ENCODE measurements around the gene CABLES2.
A peak's percentile ranks its signal among the peaks of the same experiment; 100 is the strongest.
"Not testable (repeated sequence)": the region's sequence is repeated elsewhere in the genome, so short reads cannot be mapped to it uniquely, and the experiment has no call there.

CABLES2 gene

DNA sequence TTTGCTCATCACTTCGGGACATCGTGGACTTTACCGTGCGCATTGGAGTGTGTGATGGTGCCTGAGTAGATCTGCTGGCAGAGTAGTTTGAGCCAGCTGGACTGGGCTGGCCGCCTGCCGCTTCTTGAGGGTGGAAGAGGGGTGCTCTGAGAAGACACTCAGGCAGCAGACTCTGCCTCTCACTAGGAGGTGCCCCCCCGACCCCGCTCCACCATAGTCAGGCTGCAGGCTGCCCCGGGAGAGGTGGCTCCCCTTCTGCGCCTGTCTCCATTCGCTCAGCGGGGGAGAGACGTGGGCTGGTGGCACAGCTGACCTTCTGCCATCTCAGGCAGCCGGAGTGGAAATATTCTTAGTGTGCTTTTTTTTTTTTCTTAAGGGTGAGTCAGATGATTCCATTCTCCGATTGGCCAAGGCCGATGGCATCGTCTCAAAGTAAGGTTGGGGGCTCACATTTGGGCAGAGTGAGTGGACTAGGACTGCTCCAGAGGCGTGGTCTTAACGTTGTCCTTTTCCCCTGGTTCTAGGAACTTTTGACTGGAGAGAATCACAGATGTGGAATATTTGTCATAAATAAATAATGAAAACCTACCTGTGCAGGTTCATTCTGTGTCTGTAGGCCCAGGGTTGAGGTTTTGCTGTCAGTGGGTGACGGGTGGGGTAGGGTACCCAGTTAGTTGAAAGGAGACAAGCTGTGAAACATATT lies 19.0 kb downstream of the CABLES2 start:
- DNase-seq = no peak

DNA sequence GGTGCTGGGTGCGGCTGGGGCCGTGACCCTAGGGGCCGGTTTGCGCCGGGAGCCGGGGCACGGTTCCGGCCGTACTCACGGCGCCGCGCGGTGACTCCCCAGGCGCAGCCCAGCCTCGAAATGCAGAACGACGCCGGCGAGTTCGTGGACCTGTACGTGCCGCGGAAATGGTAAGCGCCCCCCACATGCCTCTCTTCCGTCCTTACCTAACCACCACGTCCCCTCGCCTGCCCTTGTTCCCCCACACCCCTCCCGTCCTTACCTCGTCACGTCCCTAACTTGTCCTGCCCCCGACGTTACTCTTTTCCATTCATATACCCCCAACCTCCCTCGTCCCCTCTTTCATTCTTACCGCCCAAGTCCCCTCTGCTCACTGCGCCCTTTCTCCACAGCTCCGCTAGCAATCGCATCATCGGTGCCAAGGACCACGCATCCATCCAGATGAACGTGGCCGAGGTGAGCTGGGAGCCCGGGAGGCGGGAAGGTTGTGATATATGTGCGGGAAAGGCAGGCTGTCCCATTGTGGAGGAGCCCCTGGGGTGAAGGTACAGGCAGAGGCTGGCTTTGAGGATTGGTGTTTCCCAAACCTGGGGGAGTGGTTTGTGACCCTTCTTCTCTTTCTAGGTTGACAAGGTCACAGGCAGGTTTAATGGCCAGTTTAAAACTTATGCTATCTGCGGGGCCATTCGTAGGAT lies 19.7 kb downstream of the CABLES2 start:
- DNase-seq = no peak

DNA sequence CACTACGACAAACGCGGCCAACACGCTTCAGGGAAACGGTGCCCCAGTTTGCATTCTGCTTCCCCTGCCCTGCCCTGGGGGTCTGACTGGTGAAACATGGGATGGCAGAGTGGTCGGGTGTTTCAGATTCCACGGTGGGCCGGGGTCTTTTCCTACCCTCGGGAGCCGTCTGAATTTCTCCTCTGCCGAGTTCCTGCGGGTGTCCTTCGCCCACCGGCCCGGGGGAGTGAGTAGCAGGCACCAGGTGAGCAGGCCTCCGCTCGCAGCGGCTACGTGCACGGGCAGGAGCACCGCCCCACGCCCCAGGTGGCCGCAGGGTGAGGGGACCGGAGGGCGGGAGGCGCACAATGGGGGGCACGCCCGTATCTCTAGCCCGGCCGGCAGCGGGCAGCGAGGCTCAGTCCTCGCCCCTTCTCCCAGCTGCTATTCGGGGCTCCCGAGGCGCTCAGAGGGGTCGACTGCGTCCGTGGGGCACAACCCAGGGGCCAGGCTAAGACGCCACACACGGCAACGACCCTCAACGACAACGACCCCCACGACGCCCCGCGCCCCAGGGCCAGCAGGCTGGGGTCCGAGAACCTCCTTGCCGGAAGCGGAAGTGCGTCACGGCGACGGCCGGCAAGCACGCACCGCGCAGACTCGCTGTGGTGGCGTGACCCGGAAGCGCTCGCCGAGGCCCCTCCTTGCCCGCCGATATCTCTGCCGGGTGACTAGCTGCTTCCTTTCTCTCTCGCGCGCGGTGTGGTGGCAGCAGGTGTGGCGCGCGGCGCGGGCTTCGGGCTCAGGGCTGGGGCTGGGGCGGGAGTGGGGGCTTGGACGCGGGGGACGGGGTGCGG lies 20.5 kb downstream of the CABLES2 start, which contains the start of gene RPS21:
RPS21 (plus strand) TSS at position 721 of the 836 bp plus-strand sequence. CDS start 236 bp downstream, outside the sequence.
- DNase-seq = peak; percentile 95

DNA sequence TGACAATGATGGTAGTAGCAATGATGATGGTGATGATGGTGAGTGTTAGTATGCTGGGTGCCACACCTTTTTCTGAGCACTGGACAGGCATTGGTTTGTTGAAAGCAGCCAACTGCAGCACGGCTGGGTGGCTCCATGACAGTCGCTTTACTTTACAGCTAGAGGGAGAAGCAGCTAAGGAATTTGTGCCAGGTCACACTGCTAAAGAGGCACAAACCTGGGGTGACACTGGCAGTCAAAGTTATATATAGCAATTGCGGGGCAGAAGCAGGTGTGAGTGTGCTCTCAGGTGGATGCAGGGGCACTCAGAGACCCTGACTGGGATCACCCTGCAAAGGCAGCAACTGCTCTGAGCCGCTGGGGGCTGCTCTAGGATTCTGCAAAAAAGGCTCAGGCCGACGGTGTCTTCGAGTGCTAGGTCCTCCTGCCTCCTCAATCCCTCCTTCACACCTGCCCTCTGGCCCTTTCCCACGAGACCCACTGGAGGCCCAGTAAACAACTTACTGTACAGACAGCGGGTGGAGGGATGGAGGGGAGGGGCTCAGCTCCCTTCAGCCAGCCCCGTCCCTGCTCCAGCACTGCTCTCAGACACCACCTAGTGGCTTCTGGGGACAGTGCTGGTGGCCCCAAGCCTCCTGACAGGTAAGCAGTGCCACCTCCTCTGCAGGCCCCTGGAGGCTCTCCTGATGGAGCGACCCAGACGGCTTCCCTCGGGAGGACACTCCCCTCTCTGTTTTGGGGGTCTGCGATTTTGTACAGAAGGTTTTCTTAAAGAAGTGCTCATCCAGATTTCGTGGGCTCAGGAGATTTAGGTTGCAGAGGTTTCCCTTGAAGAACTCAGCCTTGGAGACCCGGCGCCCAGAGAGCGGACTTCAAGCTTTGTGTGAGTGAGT lies 24.5 kb downstream of the CABLES2 start:
- DNase-seq = peak; percentile 86

DNA sequence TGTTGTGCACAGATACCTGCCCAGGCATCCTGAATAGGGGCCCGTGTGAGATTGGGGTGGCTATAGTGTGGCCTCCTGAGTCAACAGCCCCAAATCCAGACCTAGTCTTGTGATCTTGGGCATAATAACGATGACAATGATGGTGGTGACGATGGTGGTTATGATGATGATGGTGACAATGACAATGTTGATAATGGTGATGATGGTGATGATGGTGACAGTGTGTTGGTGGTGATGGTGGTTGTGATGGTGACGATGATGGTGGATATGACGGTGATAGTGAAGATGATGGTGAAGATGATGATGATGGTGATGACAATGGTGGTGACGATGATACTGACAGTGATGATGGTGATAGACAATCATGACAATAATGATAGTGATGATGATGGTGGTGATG lies 25.2 kb downstream of the CABLES2 start:
- DNase-seq = no peak

DNA sequence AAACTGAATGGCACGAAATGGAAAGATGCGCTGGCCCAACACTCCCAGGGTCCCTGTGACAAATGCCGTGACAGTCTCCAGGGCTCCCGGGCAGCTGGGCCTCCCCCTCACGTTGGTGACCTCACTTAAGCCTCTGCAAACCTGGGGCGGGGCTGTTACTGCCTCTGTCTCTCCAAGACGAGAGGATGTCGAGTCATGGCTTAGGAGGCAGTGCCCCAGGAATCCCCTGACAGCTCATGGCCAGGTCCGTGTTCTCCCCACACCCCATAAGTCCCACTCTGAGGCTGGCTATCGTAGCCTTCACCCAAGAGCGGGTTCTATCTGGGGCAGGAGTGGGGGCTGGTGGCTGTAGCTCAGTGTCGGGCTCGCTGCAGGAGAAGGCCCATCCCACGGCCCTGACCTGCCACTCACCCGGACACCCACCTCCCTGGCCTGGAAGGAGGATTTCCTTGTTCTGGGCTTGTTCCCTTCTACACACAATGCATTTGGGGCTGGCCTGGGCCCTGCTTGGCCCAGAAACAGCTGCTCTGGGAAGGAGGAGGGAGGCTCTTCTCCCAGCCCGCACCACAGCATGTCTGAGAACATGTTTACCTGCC lies 25.8 kb downstream of the CABLES2 start:
- DNase-seq = no peak

DNA sequence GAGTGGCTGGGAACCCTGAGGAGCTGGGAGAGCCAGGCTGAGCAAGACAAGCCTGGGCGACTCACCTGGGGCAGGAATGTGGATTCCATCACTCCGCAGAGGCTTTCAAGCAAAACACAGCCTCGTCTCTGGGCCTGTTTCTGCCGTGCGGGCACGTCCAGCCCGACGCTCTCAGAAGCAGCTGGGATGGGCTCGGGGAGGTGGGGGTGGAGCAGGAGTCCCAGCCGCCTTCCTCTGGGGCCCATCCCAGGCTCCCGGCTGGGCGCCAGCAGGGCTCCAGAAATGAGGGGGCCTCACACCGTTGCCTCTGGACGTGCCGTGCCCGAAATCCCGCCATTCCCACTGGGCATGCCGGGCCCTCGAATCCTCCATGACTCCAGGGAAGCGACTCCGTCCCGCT lies 28.9 kb downstream of the CABLES2 start:
- no peak for DNase-seq

DNA sequence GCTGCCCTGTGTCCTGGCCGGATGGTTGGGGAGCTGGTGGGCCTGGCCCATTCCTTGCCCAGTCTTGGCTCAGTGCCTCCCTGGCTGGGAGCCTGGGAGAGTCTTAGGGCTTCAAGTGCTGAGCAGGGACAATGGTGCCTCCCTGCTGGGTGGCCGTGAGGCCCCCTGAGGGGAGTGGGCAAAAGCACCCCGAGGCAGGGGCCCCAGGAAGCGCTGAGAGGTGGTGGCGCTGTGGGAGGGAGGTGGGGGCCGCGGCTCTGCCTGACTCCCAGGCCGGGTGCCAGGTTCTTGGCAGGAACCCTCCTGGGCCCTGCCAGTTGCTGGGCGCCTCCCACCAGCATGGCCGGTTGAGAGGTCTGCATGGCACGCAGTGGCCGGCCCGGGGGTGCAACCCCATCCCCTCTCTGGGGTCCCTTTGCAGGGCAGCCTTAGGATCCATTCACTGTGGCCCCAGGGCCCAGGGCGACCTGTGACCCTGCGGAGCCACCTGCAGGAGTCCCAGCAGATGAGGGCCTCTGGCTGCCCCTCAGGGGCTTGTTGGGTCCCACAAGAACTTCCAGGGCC lies 29.4 kb downstream of the CABLES2 start:
- DNase-seq = no peak

DNA sequence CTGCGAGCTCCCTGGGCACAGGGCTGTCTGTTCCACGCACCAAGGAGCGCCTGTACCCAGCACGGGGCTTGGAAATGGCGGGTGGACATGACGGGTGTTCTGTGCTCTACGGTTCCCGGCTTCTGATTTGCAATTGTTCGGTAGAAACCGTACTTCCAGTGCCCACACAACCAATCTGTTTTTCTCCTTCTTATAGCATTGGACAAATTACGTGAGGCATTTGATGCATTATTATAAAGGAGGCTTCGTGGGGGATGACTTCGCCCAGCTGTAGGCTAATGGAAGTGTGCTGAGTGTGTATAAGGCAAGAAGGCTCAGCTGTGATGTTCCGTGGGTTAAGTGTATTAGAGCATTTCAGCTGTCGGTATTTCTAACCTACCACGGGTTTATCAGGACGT lies 30.0 kb downstream of the CABLES2 start:
- DNase-seq = no peak

DNA sequence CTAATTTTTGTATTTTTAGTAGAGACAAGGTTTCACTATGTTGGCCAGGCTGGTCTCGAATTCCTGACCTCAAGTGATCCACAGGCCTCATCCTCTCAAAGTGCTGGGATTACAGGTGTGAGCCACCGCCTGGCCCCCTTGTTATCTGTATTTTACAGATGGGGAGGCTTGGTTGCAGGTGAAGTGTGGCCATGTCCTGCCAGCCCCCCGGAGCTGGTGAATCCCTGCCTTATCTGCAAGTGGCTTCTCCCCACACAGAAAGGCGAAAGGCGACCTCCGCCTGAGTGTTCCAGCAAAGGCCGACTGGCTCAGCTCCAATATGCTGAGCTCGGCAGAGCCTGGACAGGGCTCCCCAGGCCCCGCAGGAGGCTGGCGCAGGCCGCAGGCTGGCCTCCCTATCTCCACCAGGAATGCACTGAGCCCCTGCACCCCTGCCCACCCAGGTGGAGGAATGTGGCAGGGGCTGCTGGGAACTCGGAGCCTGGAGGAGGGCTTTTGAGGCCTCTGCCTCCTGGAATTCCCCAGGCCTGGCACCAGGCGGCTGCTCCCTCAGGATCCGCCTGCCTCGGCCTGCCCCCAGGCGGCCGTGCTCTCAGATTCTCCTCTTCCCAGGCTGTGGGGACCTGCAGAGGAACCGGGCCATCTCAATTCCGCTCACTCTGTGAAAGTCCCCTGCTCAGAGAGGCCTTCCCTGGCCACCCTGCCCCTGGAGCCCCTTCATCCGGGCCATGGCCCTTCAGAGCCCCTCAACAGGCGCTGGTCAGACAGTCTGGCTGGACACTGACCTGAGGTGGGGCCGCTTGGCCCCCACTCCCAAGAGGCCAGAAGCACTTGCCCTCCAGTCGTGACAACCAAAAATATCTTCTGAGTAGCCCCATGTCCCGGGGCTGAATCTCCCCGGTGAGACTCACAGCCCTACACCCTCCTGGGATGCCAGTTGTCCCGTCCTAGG lies 30.7 kb downstream of the CABLES2 start:
- peak; percentile 79 for DNase-seq

DNA sequence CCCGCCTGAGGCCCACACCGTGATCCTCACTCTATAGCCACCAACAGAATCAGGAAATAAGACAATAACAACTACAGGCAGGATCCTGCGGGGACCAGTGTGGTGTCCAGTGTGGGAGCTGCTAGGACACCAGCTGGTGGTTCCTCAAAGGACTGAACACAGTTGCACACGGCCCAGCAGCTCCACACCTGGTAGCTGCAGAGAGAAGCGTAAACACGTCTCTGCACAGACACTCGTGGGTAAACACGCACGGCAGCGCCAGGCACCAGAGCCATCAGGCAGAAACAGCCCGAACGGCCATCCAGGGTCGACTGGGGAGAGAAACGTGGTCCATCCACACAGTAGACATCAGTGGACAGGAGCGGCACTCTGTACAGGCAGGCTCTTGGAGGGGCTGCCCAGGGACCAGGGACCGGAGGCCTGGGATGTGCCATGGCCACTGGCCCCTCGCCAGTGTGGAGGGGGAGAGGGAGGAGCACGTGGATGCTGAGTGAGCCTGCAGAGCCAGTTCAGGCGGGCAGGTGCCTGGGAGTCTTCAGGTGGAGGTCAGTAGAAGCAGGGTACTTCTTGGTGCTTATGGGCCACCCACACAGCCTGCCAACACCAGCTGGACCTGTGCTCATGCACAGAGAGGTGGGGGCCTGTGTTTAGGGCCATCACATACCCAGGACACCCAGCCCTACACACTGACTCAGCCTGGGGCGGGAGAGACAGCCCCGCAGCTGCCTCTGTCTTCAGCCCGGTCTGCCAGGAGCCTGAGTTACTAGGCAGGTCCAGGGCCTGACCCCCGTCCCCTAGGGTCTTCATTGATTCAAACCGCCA lies 32.5 kb downstream of the CABLES2 start:
- DNase-seq = no peak

DNA sequence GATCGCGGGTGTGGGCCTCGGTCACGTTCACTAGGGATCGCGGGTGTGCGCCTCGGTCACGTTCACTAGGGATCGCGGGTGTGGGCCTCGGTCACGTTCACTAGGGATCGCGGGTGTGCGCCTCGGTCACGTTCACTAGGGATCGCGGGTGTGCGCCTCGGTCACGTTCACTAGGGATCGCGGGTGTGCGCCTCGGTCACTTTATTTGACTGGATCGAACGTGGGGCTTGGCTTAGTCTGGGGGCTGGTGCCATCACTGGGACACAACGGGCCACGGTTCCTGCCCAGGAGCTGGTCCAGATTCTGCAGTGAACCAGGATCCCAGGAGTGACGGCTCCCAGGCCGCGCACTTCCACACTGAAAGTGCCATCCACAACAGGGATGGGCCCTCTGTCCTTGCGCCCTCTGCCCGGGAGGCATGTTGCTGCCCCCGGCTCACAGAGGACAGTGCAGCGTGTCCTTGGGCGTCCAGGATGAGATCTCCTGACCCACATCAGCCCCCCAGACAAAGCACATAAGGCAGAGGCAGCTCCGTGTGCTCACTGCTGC lies 33.4 kb downstream of the CABLES2 start:
- not testable (repeated sequence) for DNase-seq

DNA sequence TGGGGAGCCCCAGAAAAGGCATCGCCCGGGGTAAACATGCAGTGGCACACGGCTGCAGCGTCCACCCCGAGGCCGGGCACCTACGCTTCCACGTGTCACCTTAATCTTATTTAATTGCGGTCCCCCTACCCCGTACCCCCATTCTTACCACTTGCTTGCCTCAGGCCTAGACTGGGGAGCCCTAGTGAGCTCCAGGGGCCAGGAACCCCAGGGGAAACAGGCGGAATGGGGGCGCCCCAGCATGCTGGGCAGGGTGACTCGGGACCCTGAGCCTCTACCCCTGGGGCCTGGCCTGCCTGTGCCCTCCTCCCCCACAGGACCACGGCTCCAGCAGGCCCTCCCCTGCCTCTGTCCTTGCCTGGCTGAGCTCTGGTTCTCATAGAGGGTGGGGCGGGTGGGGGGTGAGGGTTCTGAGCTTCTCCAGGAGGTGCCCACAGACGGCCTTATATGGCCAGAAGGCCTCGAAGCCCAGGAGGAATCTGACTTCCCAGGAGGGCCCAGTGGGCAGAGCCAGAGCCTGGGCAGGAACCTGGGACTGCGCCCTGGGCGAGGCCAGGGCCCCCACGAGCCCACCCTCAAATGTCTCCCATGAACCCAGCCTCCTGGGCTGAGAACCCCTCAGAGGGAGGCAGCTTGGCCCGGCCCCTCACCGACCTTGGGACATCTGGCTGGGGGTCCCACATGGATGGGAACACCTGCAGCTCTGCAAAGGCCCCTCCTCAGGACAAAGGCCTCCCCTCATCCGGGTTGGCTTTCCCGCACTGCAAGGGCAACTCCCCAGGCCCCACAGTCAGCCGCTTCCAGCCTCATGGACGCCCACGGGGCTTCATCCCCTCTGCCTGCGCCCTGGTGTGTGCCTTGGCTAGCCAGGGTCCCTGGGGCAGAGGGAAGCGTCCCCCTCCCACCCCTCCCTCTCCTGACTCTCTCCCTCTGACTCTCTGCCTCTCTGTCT lies 34.8 kb downstream of the CABLES2 start:
- no peak for DNase-seq

DNA sequence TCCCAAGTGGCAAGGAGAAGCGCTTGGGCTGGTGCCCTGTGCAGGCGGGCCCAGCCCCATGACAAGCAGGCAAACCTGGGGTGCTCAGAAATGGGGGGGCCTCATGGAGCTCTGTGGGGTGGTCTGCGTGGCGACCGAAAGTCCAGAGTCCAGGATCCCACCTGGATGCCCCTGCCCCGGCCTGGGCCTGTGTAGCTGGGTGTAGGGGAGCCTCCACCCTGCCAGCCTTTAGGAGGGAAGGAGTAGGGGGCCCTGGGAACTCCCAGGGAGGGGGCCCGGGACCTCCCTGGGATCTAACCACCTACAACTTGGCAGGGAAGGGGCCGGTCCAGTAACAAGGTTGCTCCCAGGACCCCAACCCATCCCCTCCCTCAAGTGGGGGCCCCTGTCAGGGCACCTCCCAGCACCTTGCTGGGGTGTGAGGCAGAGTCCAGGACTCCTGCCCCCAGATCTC lies 35.5 kb downstream of the CABLES2 start:
- no peak for DNase-seq

DNA sequence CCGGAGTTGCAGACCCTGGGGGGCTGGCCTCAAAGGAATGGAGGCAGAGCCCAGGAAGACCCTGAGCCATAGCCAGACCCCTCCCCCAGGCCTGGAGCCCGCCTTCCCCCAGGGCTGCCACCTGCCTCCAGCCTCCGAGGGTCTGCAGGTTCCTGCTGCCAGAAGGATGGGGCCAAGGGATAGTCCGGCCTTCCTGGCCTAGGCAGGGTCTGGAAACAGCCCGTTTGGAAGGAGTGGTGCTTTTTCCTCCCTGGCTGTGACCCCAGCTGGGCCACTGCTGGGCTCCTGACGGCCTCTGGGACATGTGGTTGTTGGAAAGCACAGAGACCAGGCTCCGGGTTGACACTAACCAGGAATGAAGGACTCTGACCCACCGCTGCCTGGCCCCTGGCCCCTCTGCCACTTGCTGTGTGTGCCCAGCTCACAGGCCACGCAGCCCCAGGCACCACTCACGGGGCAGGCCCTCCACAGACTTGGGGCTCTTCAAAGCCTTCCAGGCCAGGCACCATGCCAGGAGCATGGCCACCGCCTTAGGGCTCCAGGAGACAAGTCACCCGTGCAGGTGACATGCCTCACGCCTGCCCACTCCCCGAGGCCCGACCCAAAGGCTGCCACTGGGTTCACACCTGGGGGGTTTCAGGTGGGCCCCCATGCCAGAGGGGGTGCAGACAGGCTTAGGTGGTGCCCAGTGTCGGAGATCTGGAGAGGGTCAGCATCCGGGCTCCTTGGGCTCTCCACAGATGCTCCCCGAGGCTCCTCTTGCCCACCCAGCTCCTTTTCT lies 36.1 kb downstream of the CABLES2 start:
- DNase-seq = no peak

DNA sequence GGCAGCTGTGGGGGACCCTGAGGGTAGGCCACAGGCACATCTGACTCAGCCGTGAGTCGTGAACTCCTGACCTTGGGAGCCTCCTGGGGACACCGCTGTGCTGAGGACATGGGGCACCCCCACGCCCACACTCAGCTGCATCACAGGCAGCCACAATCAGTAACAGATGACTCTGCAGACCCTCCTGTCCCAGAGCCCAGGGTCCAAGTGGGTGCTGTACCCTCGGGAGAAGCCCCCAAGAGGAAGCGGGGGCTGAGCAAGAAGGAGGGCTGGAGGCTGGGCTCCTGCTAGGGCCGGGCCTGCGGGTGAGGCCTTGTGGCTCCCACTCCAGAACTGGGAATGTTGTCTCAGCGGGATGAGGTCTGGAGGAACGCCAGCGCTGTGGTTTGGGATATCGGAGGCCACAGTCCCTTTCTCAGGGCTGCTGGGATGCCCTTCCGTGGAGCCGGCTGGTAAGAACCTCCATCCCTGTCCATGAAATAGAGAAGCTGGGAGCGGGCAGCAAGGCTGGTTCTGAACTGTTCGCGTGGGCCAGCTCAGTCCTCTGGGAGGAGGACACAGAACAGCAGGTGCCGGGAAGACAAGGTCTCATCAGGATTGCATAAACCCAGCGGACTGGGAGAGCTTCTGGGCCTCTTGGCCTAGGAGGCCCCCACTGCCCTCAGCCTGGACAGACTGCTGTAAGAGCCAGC lies 36.8 kb downstream of the CABLES2 start:
- no peak for DNase-seq

DNA sequence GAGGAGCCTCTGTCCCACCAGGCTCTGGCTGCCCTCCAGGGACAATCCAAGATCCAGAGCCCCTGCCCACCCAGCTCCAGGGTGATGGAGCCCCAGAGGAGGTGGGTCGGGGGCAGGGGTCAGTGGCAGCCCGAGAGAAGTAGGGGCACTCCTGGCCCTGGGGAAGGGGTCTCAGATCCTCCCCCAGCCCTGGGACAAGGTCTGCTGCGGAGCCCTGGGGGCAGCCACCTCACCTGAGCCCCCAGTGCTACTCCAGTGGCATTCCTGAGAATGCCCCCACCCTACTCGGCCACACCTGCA lies 37.3 kb downstream of the CABLES2 start:
- DNase-seq = no peak
